NB4 (cell line): Measurements from ENCODE around the gene CD55.

Experiments used
- POLR2A ChIP-seq: IDR thresholded peaks from 2 replicates; pipeline ENCODE4 v1.6.1; 2011; ENCODE audit warnings: mild to moderate bottlenecking; ENCODE audit not compliant: insufficient read length; ENCODE audit errors: extremely low read depth
- TF ChIP-seq, protein P1 (sequence below): IDR thresholded peaks from one replicate; pipeline ENCODE4 v1.5.1; 2012; ENCODE audit warnings: low read depth, low read length

DNA sequence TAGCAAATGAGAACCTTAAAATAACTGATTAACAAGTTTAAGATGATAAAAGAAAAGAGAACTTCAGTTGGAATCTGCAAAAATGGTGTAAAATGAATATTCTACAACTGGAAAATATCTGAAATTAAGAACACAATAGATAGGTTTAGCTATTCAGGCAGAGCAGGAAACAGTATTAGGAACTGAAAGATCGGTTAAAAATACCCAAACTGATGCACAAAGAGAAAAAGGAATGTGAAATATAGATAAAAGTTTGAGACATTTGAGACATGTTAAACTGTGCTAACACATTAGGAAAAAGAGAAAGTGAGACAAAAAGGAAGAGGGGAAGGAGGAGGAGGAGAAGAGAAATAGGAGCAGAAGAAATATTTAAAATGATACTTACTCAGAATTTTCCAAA is 12.1 kb downstream of the CD55 start:
- TF ChIP-seq, protein P1, sequence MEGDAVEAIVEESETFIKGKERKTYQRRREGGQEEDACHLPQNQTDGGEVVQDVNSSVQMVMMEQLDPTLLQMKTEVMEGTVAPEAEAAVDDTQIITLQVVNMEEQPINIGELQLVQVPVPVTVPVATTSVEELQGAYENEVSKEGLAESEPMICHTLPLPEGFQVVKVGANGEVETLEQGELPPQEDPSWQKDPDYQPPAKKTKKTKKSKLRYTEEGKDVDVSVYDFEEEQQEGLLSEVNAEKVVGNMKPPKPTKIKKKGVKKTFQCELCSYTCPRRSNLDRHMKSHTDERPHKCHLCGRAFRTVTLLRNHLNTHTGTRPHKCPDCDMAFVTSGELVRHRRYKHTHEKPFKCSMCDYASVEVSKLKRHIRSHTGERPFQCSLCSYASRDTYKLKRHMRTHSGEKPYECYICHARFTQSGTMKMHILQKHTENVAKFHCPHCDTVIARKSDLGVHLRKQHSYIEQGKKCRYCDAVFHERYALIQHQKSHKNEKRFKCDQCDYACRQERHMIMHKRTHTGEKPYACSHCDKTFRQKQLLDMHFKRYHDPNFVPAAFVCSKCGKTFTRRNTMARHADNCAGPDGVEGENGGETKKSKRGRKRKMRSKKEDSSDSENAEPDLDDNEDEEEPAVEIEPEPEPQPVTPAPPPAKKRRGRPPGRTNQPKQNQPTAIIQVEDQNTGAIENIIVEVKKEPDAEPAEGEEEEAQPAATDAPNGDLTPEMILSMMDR = no peak
- no peak for TF ChIP-seq POLR2A
